GM21367 (cell line): ENCODE measurements around the gene CARM1.
"Not testable (repeated sequence)": the region's sequence is repeated elsewhere in the genome, so short reads cannot be mapped to it uniquely, and the experiment has no call there.

ENCODE experiments used
- ATAC-seq: cut with Tn5 transposase; IDR thresholded peaks from one replicate; pipeline ENCODE4 v1.9.1; 2021; ENCODE audit not compliant: unreplicated experiment

CARM1 gene

GRCh38 chr19:10846500-10847202 is 24.7 kb upstream of the CARM1 start:
- ATAC-seq: no peak

GRCh38 chr19:10848230-10848856 is 23.0 kb upstream of the CARM1 start, which contains the start of gene C19orf38:
C19orf38 (plus strand) TSS chr19:10848415; CDS start chr19:10848509, 94 bp downstream.
- ATAC-seq: no peak

- ATAC-seq: no peak
These were observed 20.7 kb upstream of the CARM1 start for GRCh38 chr19:10850631-10851030.

GRCh38 chr19:10852098-10852800 is 19.1 kb upstream of the CARM1 start:
- ATAC-seq: no peak

- ATAC-seq: no peak
These were observed 18.4 kb upstream of the CARM1 start for GRCh38 chr19:10852941-10853340.

- ATAC-seq: no peak
These were observed 16.8 kb upstream of the CARM1 start for GRCh38 chr19:10854350-10855089.

GRCh38 chr19:10855879-10856522 is 15.4 kb upstream of the CARM1 start:
- no peak for ATAC-seq

- not testable (repeated sequence) for ATAC-seq
These were observed 14.5 kb upstream of the CARM1 start for GRCh38 chr19:10856899-10857298.

- no peak for ATAC-seq
These were observed 13.0 kb upstream of the CARM1 start for GRCh38 chr19:10858204-10858828.

GRCh38 chr19:10861103-10861651 is 10.2 kb upstream of the CARM1 start:
- ATAC-seq: no peak

GRCh38 chr19:10862561-10863106 is 8.7 kb upstream of the CARM1 start:
- ATAC-seq: no peak

GRCh38 chr19:10863107-10863717 is 8.1 kb upstream of the CARM1 start:
- no peak for ATAC-seq

- ATAC-seq: no peak
These were observed 6.8 kb upstream of the CARM1 start for GRCh38 chr19:10864538-10864899.

GRCh38 chr19:10866495-10866894 is 4.9 kb upstream of the CARM1 start:
- no peak for ATAC-seq

- no peak for ATAC-seq
These were observed 2.3 kb upstream of the CARM1 start for GRCh38 chr19:10868872-10869547.

- ATAC-seq: not testable (repeated sequence)
These were observed 1.5 kb upstream of the CARM1 start for GRCh38 chr19:10869872-10870311.

GRCh38 chr19:10870501-10870954 is 825 bp upstream of the CARM1 start:
- no peak for ATAC-seq

GRCh38 chr19:10871711-10872545 is 575 bp downstream of the CARM1 start:
- peak; percentile 7 for ATAC-seq
